Kidney epithelial cell (primary cell): Measurements from ENCODE around the gene DNTT. TPM values are rescaled to one million over a fixed set of nuclear protein-coding genes. Genes with fewer than 3 reads are reported as not detected.

Source experiments
- DNase-seq: peaks from one replicate; pipeline ENCODE4 v3.0.0-alpha.2; 2010; ENCODE audit warnings: low read depth
- H3K27me3 ChIP-seq: 2 replicates; pipeline ENCODE4 v1.6.0; 2011; ENCODE audit warnings: low read length; ENCODE audit not compliant: control insufficient read depth, insufficient read depth
- H3K36me3 ChIP-seq: 2 replicates; pipeline ENCODE4 v1.5.1; 2011; ENCODE audit warnings: low read length; ENCODE audit not compliant: control insufficient read depth, insufficient read depth
- H3K4me3 ChIP-seq: 2 replicates; pipeline ENCODE4 v1.5.1; 2011; ENCODE audit warnings: low read depth, mild to moderate bottlenecking, control low read depth, low read length
- total RNA-seq: library from RNA; depleted of rRNA; stranded (reverse); fragments of >200 nt; gene quantifications from 2 replicates; pipeline ENCODE4 v1.2.3, GENCODE V29; 2015
- TF ChIP-seq, protein P1 (sequence below): IDR thresholded peaks from 2 replicates; pipeline ENCODE4 v1.5.1; 2011; ENCODE audit warnings: mild to moderate bottlenecking, moderate library complexity, low read length, control low read depth, inconsistent platforms; ENCODE audit not compliant: insufficient read depth, poor library complexity, severe bottlenecking

The DNTT gene
- total RNA-seq, 1 donor from 2014 or later = not detected

DNA sequence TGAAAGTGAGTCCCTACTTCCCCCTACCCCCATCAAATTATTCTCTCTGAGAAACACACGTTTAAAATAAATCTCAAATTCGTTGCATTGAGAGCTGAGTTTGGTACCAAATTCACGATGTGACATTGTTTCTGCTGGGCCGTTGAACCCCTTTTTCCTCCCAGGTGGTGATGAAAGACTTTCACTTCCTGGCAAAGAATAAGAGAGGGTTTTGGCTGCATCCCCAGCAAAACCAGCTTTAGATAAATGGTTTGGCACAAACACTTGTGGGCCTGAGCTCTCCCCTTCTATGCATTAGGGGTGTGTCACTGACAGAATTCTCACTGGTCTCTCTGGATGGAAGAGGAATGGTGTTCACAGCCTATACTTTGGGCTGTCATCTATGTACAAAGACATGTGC is 8.8 kb upstream of the DNTT start:
- no peak overlapping the region for H3K4me3 ChIP-seq
- TF ChIP-seq, protein P1, sequence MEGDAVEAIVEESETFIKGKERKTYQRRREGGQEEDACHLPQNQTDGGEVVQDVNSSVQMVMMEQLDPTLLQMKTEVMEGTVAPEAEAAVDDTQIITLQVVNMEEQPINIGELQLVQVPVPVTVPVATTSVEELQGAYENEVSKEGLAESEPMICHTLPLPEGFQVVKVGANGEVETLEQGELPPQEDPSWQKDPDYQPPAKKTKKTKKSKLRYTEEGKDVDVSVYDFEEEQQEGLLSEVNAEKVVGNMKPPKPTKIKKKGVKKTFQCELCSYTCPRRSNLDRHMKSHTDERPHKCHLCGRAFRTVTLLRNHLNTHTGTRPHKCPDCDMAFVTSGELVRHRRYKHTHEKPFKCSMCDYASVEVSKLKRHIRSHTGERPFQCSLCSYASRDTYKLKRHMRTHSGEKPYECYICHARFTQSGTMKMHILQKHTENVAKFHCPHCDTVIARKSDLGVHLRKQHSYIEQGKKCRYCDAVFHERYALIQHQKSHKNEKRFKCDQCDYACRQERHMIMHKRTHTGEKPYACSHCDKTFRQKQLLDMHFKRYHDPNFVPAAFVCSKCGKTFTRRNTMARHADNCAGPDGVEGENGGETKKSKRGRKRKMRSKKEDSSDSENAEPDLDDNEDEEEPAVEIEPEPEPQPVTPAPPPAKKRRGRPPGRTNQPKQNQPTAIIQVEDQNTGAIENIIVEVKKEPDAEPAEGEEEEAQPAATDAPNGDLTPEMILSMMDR = no peak
- peaks cover 2% of the 10 kb centered on the region for H3K27me3 ChIP-seq
- DNase-seq = no peak
- no peaks in the 10 kb centered on the region for H3K36me3 ChIP-seq

GRCh38 chr10:96297486-96297885 is 6.7 kb upstream of the DNTT start:
- no peak for DNase-seq
- peaks cover 5% of the 10 kb centered on the region for H3K27me3 ChIP-seq
- TF ChIP-seq, protein P1 = no peak

GRCh38 chr10:96298362-96298761 is 5.9 kb upstream of the DNTT start:
- no peaks in the 10 kb centered on the region for H3K36me3 ChIP-seq
- no peak overlapping the region for H3K4me3 ChIP-seq
- H3K27me3 ChIP-seq = peaks cover 5% of the 10 kb centered on the region
- no peak for DNase-seq
- TF ChIP-seq, protein P1 = no peak

More at GRCh38 chr10:96297486-96297885, 6.7 kb upstream of the DNTT start:
- no peaks in the 10 kb centered on the region for H3K36me3 ChIP-seq
- no peak overlapping the region for H3K4me3 ChIP-seq

- Histone ChIP-seq H3K36me3 (no peaks in the 10 kb centered on the region), H3K4me3 (no peak overlapping the region), H3K27me3 (peaks cover 5% of the 10 kb centered on the region)
- TF ChIP-seq, protein P1 = no peak
- no peak for DNase-seq
These were observed 4.9 kb upstream of the DNTT start for GRCh38 chr10:96299383-96299782.

DNA sequence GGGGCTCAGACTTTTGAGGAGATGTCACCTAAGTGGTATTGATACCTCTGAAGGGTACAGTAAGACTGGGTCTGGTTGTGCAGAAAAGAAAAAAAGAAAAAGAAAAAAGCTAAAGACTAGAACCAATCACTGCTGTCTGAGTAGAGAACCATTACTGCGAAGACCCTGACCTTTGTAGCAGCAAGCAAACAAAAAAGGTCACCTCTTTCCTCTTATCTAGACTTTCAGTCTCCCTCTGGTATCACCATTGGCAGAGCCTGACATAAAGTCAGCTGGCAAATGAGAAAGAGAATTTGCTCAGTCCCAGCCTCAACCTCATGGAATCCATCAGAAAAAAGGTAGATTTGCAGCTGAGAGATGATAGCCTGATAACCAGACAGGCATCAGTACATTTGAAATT is 2.6 kb upstream of the DNTT start:
- no peak overlapping the region for H3K4me3 ChIP-seq
- TF ChIP-seq, protein P1 = no peak
- no peak for DNase-seq
- H3K36me3 ChIP-seq = no peaks in the 10 kb centered on the region
- peaks cover 5% of the 10 kb centered on the region for H3K27me3 ChIP-seq

DNA sequence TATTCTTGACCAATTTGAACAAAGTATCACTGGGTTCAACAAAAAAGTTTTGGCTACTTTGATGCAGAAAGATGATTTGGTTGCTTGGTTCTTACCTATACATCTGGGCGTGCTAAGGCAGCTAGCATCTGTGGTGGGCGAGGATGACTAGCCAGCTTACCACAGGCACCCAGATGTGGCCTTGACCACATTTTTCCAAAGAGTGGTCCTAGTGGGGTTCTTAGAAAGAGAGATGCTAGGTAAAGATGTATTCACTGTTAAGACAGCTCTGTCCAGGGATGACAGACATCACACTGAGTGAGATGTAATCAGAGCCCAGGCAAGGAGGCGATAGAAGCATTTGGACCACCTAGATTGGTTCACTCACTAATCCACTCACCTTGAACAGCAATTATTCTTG is 785 bp downstream of the DNTT start:
- Histone ChIP-seq H3K4me3 (no peak overlapping the region), H3K36me3 (no peaks in the 10 kb centered on the region), H3K27me3 (peaks cover 4% of the 10 kb centered on the region)
- no peak for DNase-seq
- TF ChIP-seq, protein P1 = no peak
